ENCODE results near the gene RAB39A. TPM values are rescaled to one million over a fixed set of nuclear protein-coding genes. Genes with fewer than 3 reads are reported as not detected.

Gene RAB39A
- total and polyA plus RNA-seq, 10 of the 15 experiments (the other 5 are each of a cell fraction or from before 2014, with no cell fraction given) = 0.10 to 9.2 (median 4.9) TPM

GRCh38 chr11:107927559-107927958, 689 bp upstream of the RAB39A start:
- TF ChIP-seq STAT1 (conservative IDR thresholded peaks at IDR 0.05) (no peak), RB1 (IDR thresholded peaks at IDR 0.05; ENCODE audit: borderline replicate concordance) (no peak), NRF1 (conservative IDR thresholded peaks at IDR 0.05; ENCODE audit: low read depth, low read length) (no peak), NR2F1 (conservative IDR thresholded peaks at IDR 0.05) (0 out of 2 replicates have a peak, but pooled peaks have one; percentile 19)
- peak overlapping the region; percentile 72 for H3K4me2 ChIP-seq (ENCODE audit: control insufficient read depth, insufficient read depth)
- BruUV-seq (replicated peaks) = no TSS peak
- 49% methylated on average over 5 of the region's 5 CpGs for WGBS (ENCODE audit: insufficient coverage, insufficient replicate concordance, low lambda C conversion rate, missing lambda C conversion rate)
- FAIRE-seq (no peak), ATAC-seq (no peak), DNase-seq (ENCODE audit: low read depth, low spot score) (no peak)
- SMC1A ChIA-PET (ENCODE audit: uncharacterized antibody, unreplicated experiment) = interaction anchor here (1.4 kb wide), 1 partner anchor 10 kb away, joined by 3 read pairs; no protein-coding TSS in a partner anchor
- intact Hi-C loops (cut with micrococcal nuclease; ENCODE audit: unreplicated experiment) (loop anchor here (10.0 kb wide), 1 partner anchor 727 kb away; no protein-coding TSS in a partner anchor), in situ Hi-C loops (cut with MboI) (no loop called here)
- no peaks in the 10 kb centered on the region for H3K27me3 ChIP-seq (replicated peaks in 1 of 2; ENCODE audit: control insufficient read depth in 2 of 2, insufficient read depth in 2 of 2, low read length in 1 of 2)
- no peaks in the 10 kb centered on the region for H4K20me1 ChIP-seq (ENCODE audit: control insufficient read depth, insufficient read depth)
- H3K36me3 ChIP-seq (ENCODE audit: control insufficient read depth in 2 of 2, insufficient read depth in 2 of 2, low read length in 1 of 2) = no peaks in the 10 kb centered on the region
- H3K9ac ChIP-seq (ENCODE audit: control insufficient read depth, insufficient read depth, low read length) = peak overlapping the region; percentile 68
- H3K79me2 ChIP-seq (ENCODE audit: control insufficient read depth, insufficient read depth, low read length) = peaks cover 24% of the 10 kb centered on the region
- CTCF ChIA-PET = interaction anchor here (1.1 kb wide), 1 partner anchor 10 kb away, joined by 13 read pairs; no protein-coding TSS in a partner anchor
- RAD21 ChIA-PET (ENCODE audit: unreplicated experiment) = no interaction called here
- H3K4me1 ChIP-seq (ENCODE audit: control insufficient read depth, insufficient read depth, low read length) = peaks cover 13% of the 10 kb centered on the region; the same call in 1 of the 2 replicates
- POLR2A ChIA-PET = no interaction called here
- peak overlapping the region; percentile 75 for H3K4me3 ChIP-seq
- peak overlapping the region; percentile 86 for H2AFZ ChIP-seq (ENCODE audit: control insufficient read depth, low read depth, low read length)
- no peaks in the 10 kb centered on the region for H3K9me3 ChIP-seq (replicated peaks; ENCODE audit: control insufficient read depth, insufficient read depth, low read length)
- peak overlapping the region; percentile 69 for H3K27ac ChIP-seq (ENCODE audit: control insufficient read depth, insufficient read depth)

GRCh38 chr11:107928767-107929507, 689 bp downstream of the RAB39A start:
- peak overlapping the region; percentile 66 for H3K27ac ChIP-seq (ENCODE audit: control insufficient read depth, insufficient read depth)
- RAD21 ChIA-PET (ENCODE audit: unreplicated experiment) = interaction anchor here (0.7 to 2.2 kb wide), 2 partner anchors 20 to 65 kb away, joined by 3 to 6 read pairs; no protein-coding TSS in a partner anchor
- DNase-seq (ENCODE audit: low read depth, low spot score) (no peak), ATAC-seq (peak; percentile 51), FAIRE-seq (no peak)
- intact Hi-C loops (cut with micrococcal nuclease; ENCODE audit: unreplicated experiment) = loop anchor here (10.0 kb wide), 1 partner anchor 726 kb away; no protein-coding TSS in a partner anchor
- CTCF ChIA-PET = interaction anchor here (0.6 to 6.2 kb wide), 3 partner anchors 8 to 14 kb away, joined by 3 to 36 read pairs (median 4); no protein-coding TSS in a partner anchor
- peaks cover 24% of the 10 kb centered on the region for H3K79me2 ChIP-seq (ENCODE audit: control insufficient read depth, insufficient read depth, low read length)
- H4K20me1 ChIP-seq (ENCODE audit: control insufficient read depth, insufficient read depth) = no peaks in the 10 kb centered on the region
- POLR2A ChIA-PET = interaction anchor here (0.7 kb wide), 1 partner anchor 129 kb away, joined by 5 read pairs; no protein-coding TSS in a partner anchor
- H3K4me3 ChIP-seq = peak overlapping the region; percentile 94
- H3K4me1 ChIP-seq (ENCODE audit: control insufficient read depth, insufficient read depth, low read length) = peaks cover 13% of the 10 kb centered on the region; the same call in 1 of the 2 replicates
- H3K9ac ChIP-seq (ENCODE audit: control insufficient read depth, insufficient read depth, low read length) = peak overlapping the region; percentile 75
- BruUV-seq (replicated peaks) = no TSS peak
- no peaks in the 10 kb centered on the region for H3K27me3 ChIP-seq (replicated peaks in 1 of 2; ENCODE audit: control insufficient read depth in 2 of 2, insufficient read depth in 2 of 2, low read length in 1 of 2)
- in situ Hi-C loops (cut with MboI) = no loop called here
- H3K36me3 ChIP-seq (ENCODE audit: control insufficient read depth in 2 of 2, insufficient read depth in 2 of 2, low read length in 1 of 2) = no peaks in the 10 kb centered on the region
- H3K9me3 ChIP-seq (replicated peaks; ENCODE audit: control insufficient read depth, insufficient read depth, low read length) = no peaks in the 10 kb centered on the region
- under 1% methylated on average over 22 of the region's 41 CpGs for WGBS (ENCODE audit: insufficient coverage, insufficient replicate concordance, low lambda C conversion rate, missing lambda C conversion rate)
- peak overlapping the region; percentile 73 for H2AFZ ChIP-seq (ENCODE audit: control insufficient read depth, low read depth, low read length)
- peak overlapping the region; percentile 48 for H3K4me2 ChIP-seq (ENCODE audit: control insufficient read depth, insufficient read depth)
- SMC1A ChIA-PET (ENCODE audit: uncharacterized antibody, unreplicated experiment) = interaction anchor here (0.6 to 1.8 kb wide), 5 partner anchors 10 to 480 kb away, joined by 3 to 6 read pairs (median 4); partner anchors contain the start of gene CUL5
- TF ChIP-seq SREBF2 (IDR thresholded peaks at IDR 0.05; ENCODE audit: low read length) (no peak), YBX1 (IDR thresholded peaks at IDR 0.05) (no peak), FOXK2 (IDR thresholded peaks at IDR 0.05) (no peak), CREB1 (IDR thresholded peaks at IDR 0.05; ENCODE audit: low read depth) (peak; percentile 36; the same call in 1 of the 2 replicates), NKRF (conservative IDR thresholded peaks at IDR 0.05) (0 out of 2 replicates have a peak, but pooled peaks have one; percentile 5), CREM (IDR thresholded peaks at IDR 0.05; ENCODE audit: low read depth) (peak; percentile 25; the same call in 1 of the 2 replicates), POLR2AphosphoS2 (IDR thresholded peaks at IDR 0.05; ENCODE audit: low read depth, low read length) (no peak), TAF1 (IDR thresholded peaks at IDR 0.05; ENCODE audit: borderline replicate concordance, low read depth, low read length) (no peak), IRF4 (IDR thresholded peaks at IDR 0.05; ENCODE audit: low read depth, low read length) (no peak; the same call in 1 of the 2 replicates), SUPT20H (IDR thresholded peaks at IDR 0.05; ENCODE audit: borderline replicate concordance, control insufficient read depth, low read depth, low read length) (no peak), KLF5 (IDR thresholded peaks at IDR 0.05; ENCODE audit: partially characterized antibody) (no peak)
